Measurements from ENCODE around the gene GNAS.
"Not testable (repeated sequence)": the region's sequence is repeated elsewhere in the genome, so short reads cannot be mapped to it uniquely, and the experiment has no call there.

- TF ChIP-seq POLR2A, TAF1, POLR2AphosphoS5, SPI1 (IDR thresholded peaks at IDR 0.05; ENCODE audit: low read depth, low read length): not testable (repeated sequence)
These were observed 95.4 kb downstream of the GNAS start for GRCh38 chr20:58947797-58948388.

Measured in GM12891 (cell line).